Mesenchymal stem cell (in vitro differentiated cells and primary cell): ENCODE measurements around the gene CHCHD3.
A peak's percentile ranks its signal among the peaks of the same experiment; 100 is the strongest.

ENCODE experiments used
- DNase-seq: peaks from one replicate; pipeline ENCODE4 v3.0.0-alpha.2; 2013
- H2AFZ ChIP-seq: one replicate; pipeline ENCODE4 v1.6.1; 2013; ENCODE audit warnings: low read depth, mild to moderate bottlenecking, control low read depth, inconsistent platforms, low read length, moderate library complexity
- H2AK5ac ChIP-seq: 2 replicates; pipeline ENCODE4 v1.6.1; 2013; ENCODE audit warnings: low read length, moderate library complexity, mild to moderate bottlenecking, inconsistent platforms; ENCODE audit not compliant: severe bottlenecking
- H2BK120ac ChIP-seq: one replicate; pipeline ENCODE4 v1.6.1; 2013; ENCODE audit warnings: low read depth, mild to moderate bottlenecking, inconsistent platforms, low read length, moderate library complexity
- H2BK12ac ChIP-seq, 2 experiments: one replicate each; pipeline ENCODE4 v1.6.1; 2013; ENCODE audit warnings: inconsistent platforms in 2 of 2, low read length in 2 of 2, mild to moderate bottlenecking in 2 of 2, moderate library complexity in 2 of 2, control low read depth in 1 of 2
- H2BK15ac ChIP-seq: one replicate; pipeline ENCODE4 v1.6.1; 2013; ENCODE audit warnings: mild to moderate bottlenecking, low read depth, inconsistent platforms; ENCODE audit not compliant: poor library complexity, severe bottlenecking
- H2BK5ac ChIP-seq: 2 replicates; pipeline ENCODE4 v1.6.1; 2013; ENCODE audit warnings: low read depth, mild to moderate bottlenecking, low read length, control low read depth, inconsistent platforms; ENCODE audit not compliant: poor library complexity, severe bottlenecking
- H3K14ac ChIP-seq, 2 experiments: one replicate each; pipeline ENCODE4 v1.6.1; 2013; ENCODE audit warnings: inconsistent platforms in 2 of 2, low read length in 2 of 2, control low read depth in 1 of 2, mild to moderate bottlenecking in 1 of 2, moderate library complexity in 1 of 2
- H3K18ac ChIP-seq, 2 experiments: one replicate each; pipeline ENCODE4 v1.6.1; 2013; ENCODE audit warnings: inconsistent platforms in 2 of 2, low read length in 2 of 2, control low read depth in 1 of 2, low read depth in 1 of 2, mild to moderate bottlenecking in 1 of 2
- H3K23ac ChIP-seq, 2 experiments: one replicate each; pipeline ENCODE4 v1.6.1; 2013; ENCODE audit warnings: inconsistent platforms in 2 of 2, low read length in 2 of 2, mild to moderate bottlenecking in 2 of 2, moderate library complexity in 2 of 2, control low read depth in 1 of 2
- H3K27ac ChIP-seq: 2 replicates; pipeline ENCODE4 v1.5.1; 2013; ENCODE audit warnings: mild to moderate bottlenecking, moderate library complexity, low read length, control low read depth, inconsistent platforms; ENCODE audit not compliant: poor library complexity, severe bottlenecking
- H3K27me3 ChIP-seq, 2 experiments: 2 replicates each; pipeline versions ENCODE4 v1.6.1 to v1.7.0; 2013; ENCODE audit warnings: low read length in 2 of 2, mild to moderate bottlenecking in 2 of 2, moderate library complexity in 2 of 2, control low read depth in 1 of 2, inconsistent platforms in 1 of 2; ENCODE audit not compliant: control insufficient read depth in 1 of 2, insufficient read depth in 1 of 2
- H3K36me3 ChIP-seq, 2 experiments: 2 replicates each; pipeline versions ENCODE4 v1.6.1 to v1.7.0; 2013; ENCODE audit warnings: low read length in 2 of 2, control low read depth in 1 of 2, inconsistent platforms in 1 of 2, low read depth in 1 of 2, mild to moderate bottlenecking in 1 of 2; ENCODE audit not compliant: insufficient read depth in 2 of 2, control insufficient read depth in 1 of 2
- H3K4ac ChIP-seq, 2 experiments: one replicate each; pipeline ENCODE4 v1.6.1; 2013; ENCODE audit warnings: inconsistent platforms in 2 of 2, low read length in 2 of 2, mild to moderate bottlenecking in 2 of 2, moderate library complexity in 2 of 2, control low read depth in 1 of 2, low read depth in 1 of 2
- H3K4me1 ChIP-seq: 2 replicates; pipeline ENCODE4 v1.6.1; 2013; ENCODE audit warnings: low read depth, low read length, control low read depth; ENCODE audit not compliant: control insufficient read depth, insufficient read depth
- H3K4me2 ChIP-seq: 2 replicates; pipeline ENCODE4 v1.6.1; 2013; ENCODE audit warnings: low read length, mild to moderate bottlenecking, inconsistent platforms; ENCODE audit not compliant: poor library complexity, severe bottlenecking
- H3K4me3 ChIP-seq, 2 experiments: 2 replicates each; pipeline versions ENCODE4 v1.5.1 to v1.7.0; 2013; ENCODE audit warnings: low read length in 2 of 2, mild to moderate bottlenecking in 2 of 2, control low read depth in 1 of 2, low read depth in 1 of 2; ENCODE audit not compliant: insufficient read depth in 1 of 2
- H3K79me1 ChIP-seq: replicated peaks from 2 replicates; pipeline ENCODE4 v1.6.1; 2013; ENCODE audit warnings: mild to moderate bottlenecking, control low read depth, low read length, inconsistent platforms; ENCODE audit not compliant: poor library complexity, severe bottlenecking
- H3K9ac ChIP-seq: 2 replicates; pipeline ENCODE4 v1.7.0; 2013; ENCODE audit warnings: mild to moderate bottlenecking, low read length, moderate library complexity
- H3K9me3 ChIP-seq: 2 replicates; pipeline ENCODE4 v1.7.0; 2013; ENCODE audit warnings: mild to moderate bottlenecking, low read length; ENCODE audit not compliant: control insufficient read depth
- H4K8ac ChIP-seq: one replicate; pipeline ENCODE4 v1.6.1; 2013; ENCODE audit warnings: inconsistent platforms, mild to moderate bottlenecking, low read length, moderate library complexity
- H4K91ac ChIP-seq: one replicate; pipeline ENCODE4 v1.6.1; 2013; ENCODE audit warnings: mild to moderate bottlenecking, low read length, inconsistent platforms
- WGBS: methylation state at CpG from one replicate; pipeline ENCODE4 v1.1.7; 2013; ENCODE audit warnings: mixed read lengths; 5-methylcytosine and 5-hydroxymethylcytosine counted together

Gene CHCHD3

DNA sequence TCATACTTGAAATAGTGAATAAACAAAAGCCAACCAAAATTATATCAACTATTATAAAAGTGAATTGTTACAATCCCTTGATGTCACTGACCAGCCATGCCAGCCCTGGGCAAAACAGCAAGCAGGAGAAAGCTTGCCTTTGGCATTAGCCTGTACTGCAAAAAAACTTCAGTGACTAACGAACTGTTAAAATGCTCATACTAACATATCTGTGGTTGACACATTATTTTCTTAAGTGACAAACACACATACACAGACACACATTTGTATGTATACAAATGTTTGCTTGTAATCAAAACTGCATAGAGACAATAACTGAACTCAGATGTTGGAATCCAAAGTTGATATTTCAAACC, 29.5 kb downstream of the CHCHD3 start:
- Histone ChIP-seq H2AK5ac (peak overlapping the region; percentile 83), H3K27ac (peak overlapping the region; percentile 95), H4K8ac (no peak overlapping the region), H2AFZ (no peak overlapping the region), H4K91ac (no peak overlapping the region), H3K14ac (no peak overlapping the region), H3K4ac (no peak overlapping the region), H3K4me1 (peaks cover 4% of the 10 kb centered on the region), H3K4me3 (peak overlapping the region in 1 of 2 experiments; percentile 58), H2BK12ac (no peak overlapping the region), H2BK5ac (no peak overlapping the region), H3K36me3 (no peaks in the 10 kb centered on the region), H3K23ac (no peak overlapping the region), H3K9ac (peak overlapping the region; percentile 88), H2BK120ac (no peak overlapping the region), H3K27me3 (no peaks in the 10 kb centered on the region), H3K79me1 (peaks cover 15% of the 10 kb centered on the region), H3K18ac (no peak overlapping the region), H3K9me3 (no peaks in the 10 kb centered on the region), H3K4me2 (no peak overlapping the region), H2BK15ac (no peak overlapping the region)
- WGBS, result no CpG with 5 or more reads among the region's 1 CpG
- DNase-seq, result peak; percentile 10

DNA sequence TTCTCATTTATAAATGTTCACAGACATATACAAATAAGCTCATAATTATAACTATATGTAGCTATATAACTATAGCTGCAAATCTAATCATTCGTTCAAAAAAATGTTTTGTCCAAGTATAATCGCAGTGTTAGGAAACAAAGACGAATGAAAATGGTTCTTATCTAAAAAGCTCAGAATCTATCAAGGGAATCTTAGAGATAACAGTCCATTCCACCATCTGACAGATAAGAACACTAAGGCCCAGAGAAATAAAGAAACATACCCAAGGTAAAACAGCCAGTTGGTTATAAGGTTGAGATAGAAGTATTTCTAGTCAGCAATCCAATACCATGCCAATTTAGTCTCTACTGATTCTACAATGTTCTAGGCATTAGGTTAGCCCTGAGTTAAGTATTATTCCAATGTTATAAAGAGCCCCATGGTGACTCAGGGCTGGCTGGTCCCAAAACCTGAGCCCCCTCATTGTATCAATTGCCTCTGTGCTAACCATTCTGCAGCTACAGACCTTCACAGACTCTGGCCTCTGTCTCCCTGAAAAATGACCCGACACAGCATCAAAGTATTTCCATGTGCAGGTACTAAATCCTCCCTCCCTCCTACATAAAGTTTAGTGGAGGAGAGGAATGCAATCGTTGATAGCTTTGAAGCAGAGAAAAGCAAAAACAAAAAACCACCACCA, 30.0 kb downstream of the CHCHD3 start:
- Histone ChIP-seq H3K36me3 (no peaks in the 10 kb centered on the region), H2BK12ac (no peak overlapping the region), H3K4ac (no peak overlapping the region), H3K27me3 (no peaks in the 10 kb centered on the region), H2BK5ac (no peak overlapping the region), H3K4me1 (peaks cover 4% of the 10 kb centered on the region), H4K8ac (no peak overlapping the region), H3K23ac (no peak overlapping the region), H2BK120ac (no peak overlapping the region), H3K79me1 (peaks cover 15% of the 10 kb centered on the region), H2AFZ (no peak overlapping the region), H4K91ac (no peak overlapping the region), H3K4me2 (no peak overlapping the region), H3K9me3 (no peaks in the 10 kb centered on the region), H3K9ac (peak overlapping the region; percentile 88), H3K18ac (peak overlapping the region in 1 of 2 experiments; percentile 57), H2BK15ac (no peak overlapping the region), H3K4me3 (peak overlapping the region in 1 of 2 experiments; percentile 58), H3K14ac (no peak overlapping the region), H2AK5ac (peak overlapping the region; percentile 18), H3K27ac (peak overlapping the region; percentile 27)
- WGBS, result 98% methylated on average over 4 of the region's 5 CpGs
- no peak for DNase-seq

DNA sequence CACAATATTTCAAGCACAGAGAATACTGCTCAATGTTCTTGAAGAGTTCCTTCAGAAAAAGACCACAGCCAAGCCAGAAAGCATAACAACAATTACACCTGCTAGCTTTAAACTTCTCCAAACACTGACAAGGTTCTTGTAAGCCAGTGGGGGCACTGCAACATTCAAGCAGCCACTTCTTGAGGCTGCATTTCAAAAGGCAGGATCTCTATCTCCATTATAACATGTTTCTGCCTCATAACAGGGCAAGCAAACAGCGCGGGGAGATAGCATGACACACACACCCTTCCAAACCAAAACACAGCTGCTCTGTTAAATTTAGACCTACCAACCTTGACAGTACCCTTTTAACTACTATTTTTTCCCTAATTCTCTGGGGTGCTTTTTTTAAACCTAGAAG, 30.8 kb downstream of the CHCHD3 start:
- H3K18ac ChIP-seq, result no peak overlapping the region
- WGBS, result 38% methylated on average over 2 of the region's 2 CpGs
- no peaks in the 10 kb centered on the region for H3K27me3 ChIP-seq

DNA sequence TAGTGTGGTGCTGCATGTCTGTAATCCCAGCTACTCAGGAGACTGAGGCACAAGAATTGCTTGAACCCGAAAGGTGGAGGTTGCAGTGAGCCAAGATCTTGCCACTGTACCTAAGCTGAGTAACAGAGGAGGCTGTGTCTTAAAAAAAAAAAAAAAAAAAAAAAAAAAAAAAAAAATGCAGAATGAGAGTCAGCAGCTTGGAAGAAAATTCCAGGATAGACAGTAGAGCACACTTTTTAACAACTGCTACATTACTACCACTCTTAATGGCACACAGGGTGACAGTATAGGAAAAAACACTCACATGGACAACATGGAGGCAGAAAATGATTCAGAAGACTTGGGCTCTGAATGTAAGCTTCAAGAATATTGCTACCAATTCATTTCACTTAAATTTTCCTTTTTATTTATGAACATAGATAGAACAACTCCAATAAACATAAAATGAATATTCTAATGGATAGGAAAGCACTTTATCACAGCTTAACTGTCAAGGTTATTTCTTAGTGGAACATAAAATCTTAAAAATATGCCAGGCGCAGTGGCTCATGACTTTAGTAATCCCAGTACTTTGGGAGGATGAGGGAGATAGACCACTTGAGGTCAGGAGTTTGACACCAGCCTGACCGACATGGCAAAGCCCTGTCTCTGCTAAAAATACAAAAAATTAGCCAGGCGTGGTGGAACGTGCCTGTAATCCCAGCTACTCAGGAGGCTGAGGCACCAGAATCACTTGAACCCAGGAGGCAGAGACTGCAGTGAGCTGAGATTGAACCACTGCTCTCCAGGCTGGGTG, 31.5 kb downstream of the CHCHD3 start:
- Histone ChIP-seq H3K9ac (peak overlapping the region; percentile 60), H4K91ac (no peak overlapping the region), H3K18ac (no peak overlapping the region), H4K8ac (no peak overlapping the region), H3K23ac (no peak overlapping the region), H3K27me3 (no peaks in the 10 kb centered on the region), H3K27ac (no peak overlapping the region), H3K14ac (no peak overlapping the region), H2BK15ac (no peak overlapping the region), H2BK5ac (no peak overlapping the region), H2AFZ (no peak overlapping the region), H3K4ac (no peak overlapping the region), H3K36me3 (no peaks in the 10 kb centered on the region), H3K4me3 (no peak overlapping the region), H3K9me3 (no peaks in the 10 kb centered on the region), H3K4me1 (peaks cover 4% of the 10 kb centered on the region), H3K79me1 (peaks cover 12% of the 10 kb centered on the region), H3K4me2 (no peak overlapping the region), H2BK12ac (no peak overlapping the region), H2BK120ac (no peak overlapping the region), H2AK5ac (no peak overlapping the region)
- no peak for DNase-seq
- 91% methylated on average over 5 of the region's 5 CpGs for WGBS

More for the DNA sequence above, 30.8 kb downstream of the CHCHD3 start:
- H3K27ac ChIP-seq, result no peak overlapping the region
- H3K23ac ChIP-seq, result no peak overlapping the region
- DNase-seq, result peak; percentile 33
- no peak overlapping the region for H3K4me2 ChIP-seq
- H3K79me1 ChIP-seq, result peaks cover 11% of the 10 kb centered on the region
- no peak overlapping the region for H3K4me3 ChIP-seq
- peak overlapping the region; percentile 60 for H3K9ac ChIP-seq
- no peak overlapping the region for H3K14ac ChIP-seq
- no peaks in the 10 kb centered on the region for H3K36me3 ChIP-seq
- H2BK5ac ChIP-seq, result no peak overlapping the region
- H2AFZ ChIP-seq, result no peak overlapping the region
- no peak overlapping the region for H4K91ac ChIP-seq
- no peak overlapping the region for H2BK120ac ChIP-seq
- no peak overlapping the region for H3K4ac ChIP-seq
- H4K8ac ChIP-seq, result no peak overlapping the region
- no peak overlapping the region for H2BK15ac ChIP-seq
- H2AK5ac ChIP-seq, result no peak overlapping the region
- H3K4me1 ChIP-seq, result peaks cover 4% of the 10 kb centered on the region
- H2BK12ac ChIP-seq, result no peak overlapping the region
- H3K9me3 ChIP-seq, result no peaks in the 10 kb centered on the region
